Lower lobe of right lung (tissue), 2 donors: ENCODE results near the gene MRPS22. TPM values are rescaled to one million over a fixed set of nuclear protein-coding genes. Genes with fewer than 3 reads are reported as not detected.

Experiments
- ATAC-seq, 2 donors: fragments of 200-7000 bp; cut with Tn5 transposase; one replicate each; pipeline ENCODE4 v1.9.1; 2020 to 2022; ENCODE audit warnings: mild to moderate bottlenecking in 2 of 2, moderate library complexity in 2 of 2
- DNase-seq: peaks from one replicate; pipeline ENCODE4 v3.0.0-alpha.2; 2020
- H3K27ac ChIP-seq: fragments of 200-600 bp; one replicate; pipeline ENCODE4 v1.8.0; 2022
- H3K27me3 ChIP-seq: fragments of 200-600 bp; one replicate; pipeline ENCODE4 v1.8.0; 2022; ENCODE audit warnings: low read depth
- H3K36me3 ChIP-seq: fragments of 200-600 bp; one replicate; pipeline ENCODE4 v1.8.0; 2022; ENCODE audit warnings: mild to moderate bottlenecking
- H3K4me1 ChIP-seq: fragments of 200-600 bp; one replicate; pipeline ENCODE4 v1.8.0; 2022
- H3K4me3 ChIP-seq: fragments of 200-600 bp; one replicate; pipeline ENCODE4 v1.8.0; 2022; ENCODE audit warnings: mild to moderate bottlenecking
- H3K9me3 ChIP-seq: fragments of 200-600 bp; one replicate; pipeline ENCODE4 v1.8.0; 2022
- intact Hi-C: fragments of 100-400 bp; cut with DNase I; formaldehyde crosslinking; loops from one replicate; pipeline ENCODE4 v1.11.0; 2022
- total RNA-seq: library from RNA; stranded (reverse); fragmentation: NEBNext Ultra II Directional; extraction: Animal tissue kit (Norgen Biotek cat#: 25700); gene quantifications from one replicate; pipeline ENCODE4 v1.2.1, GENCODE V29; 2021
- TF ChIP-seq, protein P1 (sequence below): fragments of 200-600 bp; IDR thresholded peaks from one replicate; pipeline ENCODE4 v1.8.0; 2022; ENCODE audit warnings: antibody characterized with exemption, mild to moderate bottlenecking
- donor health status: DM: no; HTN: yes; CAD: no; lungs with severe emphysema.

MRPS22 gene
- total RNA-seq, 1 donor from 2014 or later, result 35.6 TPM

DNA sequence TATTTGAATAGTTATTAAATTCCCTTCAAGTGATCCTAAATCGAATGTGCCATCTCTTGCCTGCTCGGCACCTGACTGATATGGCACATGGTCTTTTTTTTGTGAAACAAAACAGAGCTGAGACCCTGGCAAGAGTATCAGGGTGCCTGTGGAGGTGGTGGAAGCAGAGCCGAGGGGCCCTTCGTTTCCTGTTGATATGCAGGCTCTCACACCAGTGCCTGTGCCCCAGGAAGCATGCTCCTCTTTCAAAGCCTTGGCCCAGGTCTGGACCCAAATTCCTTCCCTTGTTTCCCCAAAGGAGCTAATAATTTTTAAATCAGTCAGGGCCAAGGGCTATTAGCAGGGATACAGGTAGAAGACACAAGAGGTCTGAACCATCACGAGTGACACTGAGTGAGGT is 21.5 kb upstream of the MRPS22 start:
- TF ChIP-seq, protein P1, sequence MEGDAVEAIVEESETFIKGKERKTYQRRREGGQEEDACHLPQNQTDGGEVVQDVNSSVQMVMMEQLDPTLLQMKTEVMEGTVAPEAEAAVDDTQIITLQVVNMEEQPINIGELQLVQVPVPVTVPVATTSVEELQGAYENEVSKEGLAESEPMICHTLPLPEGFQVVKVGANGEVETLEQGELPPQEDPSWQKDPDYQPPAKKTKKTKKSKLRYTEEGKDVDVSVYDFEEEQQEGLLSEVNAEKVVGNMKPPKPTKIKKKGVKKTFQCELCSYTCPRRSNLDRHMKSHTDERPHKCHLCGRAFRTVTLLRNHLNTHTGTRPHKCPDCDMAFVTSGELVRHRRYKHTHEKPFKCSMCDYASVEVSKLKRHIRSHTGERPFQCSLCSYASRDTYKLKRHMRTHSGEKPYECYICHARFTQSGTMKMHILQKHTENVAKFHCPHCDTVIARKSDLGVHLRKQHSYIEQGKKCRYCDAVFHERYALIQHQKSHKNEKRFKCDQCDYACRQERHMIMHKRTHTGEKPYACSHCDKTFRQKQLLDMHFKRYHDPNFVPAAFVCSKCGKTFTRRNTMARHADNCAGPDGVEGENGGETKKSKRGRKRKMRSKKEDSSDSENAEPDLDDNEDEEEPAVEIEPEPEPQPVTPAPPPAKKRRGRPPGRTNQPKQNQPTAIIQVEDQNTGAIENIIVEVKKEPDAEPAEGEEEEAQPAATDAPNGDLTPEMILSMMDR, result no peak
- H3K27me3 ChIP-seq, result no peaks in the 10 kb centered on the region
- DNase-seq (no peak), ATAC-seq (no peak)
- intact Hi-C loops, result no loop called here
- H3K4me3 ChIP-seq, result no peak overlapping the region
- no peak overlapping the region for H3K27ac ChIP-seq
- H3K9me3 ChIP-seq, result no peaks in the 10 kb centered on the region
- no peaks in the 10 kb centered on the region for H3K36me3 ChIP-seq
- no peaks in the 10 kb centered on the region for H3K4me1 ChIP-seq

DNA sequence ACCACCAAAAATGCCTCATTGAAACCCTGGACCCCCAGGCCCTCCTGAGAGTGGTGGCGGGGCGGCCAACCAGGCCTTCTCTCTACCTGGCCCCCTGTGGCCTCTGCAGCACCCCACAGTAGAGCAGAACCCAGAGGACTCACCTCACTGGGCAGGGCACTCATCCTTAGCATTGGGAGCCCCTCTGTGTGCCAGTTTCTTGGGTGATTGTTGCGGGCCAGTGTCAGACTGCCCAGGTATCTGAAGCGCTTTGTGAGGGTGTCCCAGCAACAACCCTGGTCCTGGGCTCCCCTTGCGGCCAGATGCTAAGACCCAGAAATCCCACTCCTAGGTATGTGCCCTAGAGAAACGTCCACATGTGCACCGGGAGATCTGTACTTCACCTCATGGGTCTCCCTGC is 20.7 kb upstream of the MRPS22 start:
- Histone ChIP-seq H3K27me3 (no peaks in the 10 kb centered on the region), H3K4me3 (no peak overlapping the region), H3K36me3 (no peaks in the 10 kb centered on the region), H3K9me3 (no peaks in the 10 kb centered on the region), H3K27ac (no peak overlapping the region), H3K4me1 (no peaks in the 10 kb centered on the region)
- TF ChIP-seq, protein P1, result no peak
- intact Hi-C loops, result no loop called here
- DNase-seq, result no peak
- ATAC-seq, result no peak

DNA sequence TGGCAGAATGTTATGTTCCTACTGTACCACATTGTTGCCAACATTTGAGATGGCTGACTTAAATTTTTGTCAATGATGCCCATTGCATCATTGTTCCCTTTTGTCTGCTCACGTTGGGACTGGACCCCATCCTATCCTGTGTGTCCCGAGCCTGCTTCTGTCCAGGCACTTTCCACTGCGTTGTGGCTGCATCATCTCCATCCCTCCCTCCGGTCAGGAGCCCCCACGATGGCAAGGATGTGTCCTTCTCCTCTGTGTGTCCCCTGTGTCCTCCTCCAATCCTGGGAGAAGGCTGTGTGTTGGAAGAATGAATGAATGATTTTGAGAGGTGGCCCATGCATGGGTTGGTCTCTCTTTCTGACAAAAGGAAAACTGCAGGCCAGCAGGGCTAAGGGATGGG is 19.4 kb upstream of the MRPS22 start:
- Histone ChIP-seq H3K9me3 (no peaks in the 10 kb centered on the region), H3K4me1 (peaks cover 5% of the 10 kb centered on the region), H3K27me3 (no peaks in the 10 kb centered on the region), H3K36me3 (no peaks in the 10 kb centered on the region), H3K4me3 (no peak overlapping the region), H3K27ac (no peak overlapping the region)
- intact Hi-C loops, result no loop called here
- ATAC-seq (no peak), DNase-seq (no peak)
- TF ChIP-seq, protein P1, result no peak

DNA sequence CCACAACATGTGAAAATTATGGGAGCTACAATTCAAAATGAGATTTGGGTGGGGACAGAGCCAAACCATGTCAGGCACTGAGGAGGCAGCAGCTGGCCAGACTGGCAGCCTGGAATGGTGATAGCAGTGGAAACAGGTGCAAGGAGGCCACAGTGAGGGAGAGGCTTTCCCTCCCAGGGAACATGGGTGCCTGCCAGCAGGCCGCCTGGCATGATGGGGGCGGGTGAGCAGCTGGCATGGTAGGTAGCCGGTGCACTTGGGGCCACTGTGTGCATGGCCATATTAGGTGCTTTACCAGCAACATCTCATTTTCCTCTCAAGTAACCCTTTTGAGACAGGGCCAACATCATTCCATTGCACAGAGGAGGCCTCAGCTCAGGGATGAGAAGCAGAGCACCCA is 18.3 kb upstream of the MRPS22 start:
- H3K9me3 ChIP-seq, result no peaks in the 10 kb centered on the region
- no peak overlapping the region for H3K27ac ChIP-seq
- intact Hi-C loops, result loop anchor here (5.0 kb wide), 1 partner anchor 213 kb away; no protein-coding TSS in a partner anchor
- peaks cover 9% of the 10 kb centered on the region for H3K27me3 ChIP-seq
- peaks cover 6% of the 10 kb centered on the region for H3K4me1 ChIP-seq
- ATAC-seq (no peak), DNase-seq (no peak)
- no peaks in the 10 kb centered on the region for H3K36me3 ChIP-seq
- TF ChIP-seq, protein P1, result no peak
- H3K4me3 ChIP-seq, result no peak overlapping the region

DNA sequence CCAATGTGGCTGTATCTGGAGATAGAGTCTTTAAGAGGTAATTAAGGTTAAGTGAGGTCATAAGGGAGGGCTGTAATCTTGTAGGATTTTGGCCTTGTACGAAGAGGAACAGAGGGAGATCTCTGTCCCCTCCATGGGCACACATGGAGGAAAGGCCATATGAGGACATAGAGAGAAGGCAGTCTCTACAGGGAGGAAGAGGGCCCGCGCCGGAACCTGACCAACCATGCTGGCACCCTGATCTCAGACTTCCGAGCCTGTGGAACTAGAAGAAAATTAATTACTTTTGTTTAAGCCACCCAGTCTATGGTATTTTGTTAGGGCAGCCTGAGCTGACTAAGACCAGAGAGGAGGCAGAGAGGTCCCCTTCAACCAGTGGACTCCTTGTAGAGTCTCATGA is 17.7 kb upstream of the MRPS22 start:
- Histone ChIP-seq H3K4me3 (no peak overlapping the region), H3K27me3 (peaks cover 15% of the 10 kb centered on the region), H3K36me3 (no peaks in the 10 kb centered on the region), H3K4me1 (peaks cover 6% of the 10 kb centered on the region), H3K27ac (no peak overlapping the region), H3K9me3 (no peaks in the 10 kb centered on the region)
- ATAC-seq (no peak), DNase-seq (no peak)
- TF ChIP-seq, protein P1, result no peak
- intact Hi-C loops, result loop anchor here (5.0 kb wide), 1 partner anchor 214 kb away; no protein-coding TSS in a partner anchor

DNA sequence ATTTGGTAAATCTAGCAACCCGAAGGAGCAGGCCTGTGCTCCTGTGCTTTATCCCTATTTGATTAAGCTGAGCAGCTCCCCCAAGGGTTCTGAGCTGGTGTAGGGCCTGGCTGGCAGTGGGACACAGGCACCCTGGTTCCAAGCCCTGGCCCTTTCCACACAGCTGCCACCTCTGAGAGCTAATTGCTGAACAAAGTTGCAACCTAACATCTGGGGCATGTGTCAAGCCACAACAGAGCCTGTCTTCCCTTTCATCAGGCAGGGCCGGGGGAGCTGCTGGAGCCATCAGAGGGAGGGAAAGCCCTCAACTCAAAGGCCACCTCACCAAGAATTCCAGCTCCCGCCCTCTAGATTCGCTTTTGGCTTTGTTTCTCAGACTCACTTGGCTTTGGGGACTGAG is 17.1 kb upstream of the MRPS22 start:
- Histone ChIP-seq H3K4me1 (peaks cover 6% of the 10 kb centered on the region), H3K9me3 (no peaks in the 10 kb centered on the region), H3K27me3 (peaks cover 20% of the 10 kb centered on the region), H3K4me3 (no peak overlapping the region), H3K36me3 (no peaks in the 10 kb centered on the region), H3K27ac (no peak overlapping the region)
- TF ChIP-seq, protein P1, result no peak
- intact Hi-C loops, result loop anchor here (5.0 kb wide), 1 partner anchor 214 kb away; no protein-coding TSS in a partner anchor
- ATAC-seq (no peak), DNase-seq (no peak)
